RPMI8226 (cell line): Measurements from ENCODE around the gene SNX32.
A peak's percentile ranks its signal among the peaks of the same experiment; 100 is the strongest.

Experiments used
- DNase-seq: peaks from one replicate; pipeline ENCODE4 v3.0.0-alpha.2; 2015

Gene SNX32

DNA sequence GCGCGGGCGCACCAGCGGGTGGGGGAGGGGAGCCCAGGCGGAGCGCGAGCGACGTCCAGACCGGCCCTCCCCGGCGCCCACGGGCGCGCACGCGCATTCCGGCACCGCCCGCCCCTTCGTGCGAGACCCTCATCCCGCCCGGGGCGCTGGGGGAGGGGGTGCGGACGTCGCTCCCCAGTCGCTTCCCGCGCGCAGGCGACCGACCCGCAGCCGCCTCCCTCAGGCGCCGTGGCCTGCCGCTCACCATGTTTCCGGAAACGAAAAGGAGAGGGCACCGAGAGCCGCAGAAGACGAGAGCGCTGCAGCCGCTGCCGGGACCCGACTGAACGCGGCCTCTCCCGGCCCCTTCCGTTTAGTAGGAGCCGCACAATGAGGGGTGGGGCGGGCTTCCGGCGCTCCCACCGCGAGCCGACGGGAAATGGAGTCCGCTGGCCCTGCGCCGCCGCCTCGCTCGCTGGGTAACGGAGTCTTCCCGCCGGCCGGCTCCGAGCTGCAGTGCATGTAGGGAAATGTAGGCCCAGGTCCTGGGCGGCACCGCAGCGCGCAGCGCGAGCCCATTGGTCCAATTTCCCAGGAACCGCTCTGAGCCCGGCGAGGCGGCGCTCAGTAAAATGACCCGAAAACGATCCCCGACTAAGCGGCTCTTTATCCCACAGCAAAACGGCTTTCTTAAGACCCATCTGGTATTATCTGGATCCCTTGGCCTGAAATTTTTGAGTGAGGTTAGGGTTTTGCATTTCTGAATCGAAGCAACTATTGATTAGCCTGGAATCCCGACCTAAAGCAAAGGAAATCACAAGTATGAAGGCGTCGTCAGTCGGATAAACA, 24.3 kb downstream of the SNX32 start, which contains the start of gene CFL1:
TSS of gene CFL1 (minus strand) at position 328 of the 828 bp plus-strand sequence. CDS start at position 247, 81 bp downstream.
- DNase-seq: peak; percentile 99

DNA sequence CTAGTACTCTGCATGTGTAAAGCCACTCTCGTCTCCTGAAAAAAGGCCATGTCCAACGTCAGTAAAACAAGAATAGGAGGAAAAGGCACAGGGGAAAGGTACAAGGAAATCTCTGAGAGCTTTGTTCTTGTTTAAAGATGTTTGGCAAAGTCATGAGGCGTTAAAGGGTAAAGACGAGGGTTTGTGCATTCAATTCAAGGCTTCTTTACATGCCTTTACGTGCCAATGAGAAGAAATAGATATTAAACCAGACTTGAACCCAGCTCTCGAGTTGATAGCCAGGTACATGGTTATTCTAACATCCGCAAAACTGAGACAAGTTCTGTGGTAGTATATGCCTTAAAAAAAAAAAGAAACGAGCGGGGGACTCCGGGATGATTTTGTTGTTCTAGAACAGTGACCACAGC, 24.9 kb downstream of the SNX32 start:
- no peak for DNase-seq

DNA sequence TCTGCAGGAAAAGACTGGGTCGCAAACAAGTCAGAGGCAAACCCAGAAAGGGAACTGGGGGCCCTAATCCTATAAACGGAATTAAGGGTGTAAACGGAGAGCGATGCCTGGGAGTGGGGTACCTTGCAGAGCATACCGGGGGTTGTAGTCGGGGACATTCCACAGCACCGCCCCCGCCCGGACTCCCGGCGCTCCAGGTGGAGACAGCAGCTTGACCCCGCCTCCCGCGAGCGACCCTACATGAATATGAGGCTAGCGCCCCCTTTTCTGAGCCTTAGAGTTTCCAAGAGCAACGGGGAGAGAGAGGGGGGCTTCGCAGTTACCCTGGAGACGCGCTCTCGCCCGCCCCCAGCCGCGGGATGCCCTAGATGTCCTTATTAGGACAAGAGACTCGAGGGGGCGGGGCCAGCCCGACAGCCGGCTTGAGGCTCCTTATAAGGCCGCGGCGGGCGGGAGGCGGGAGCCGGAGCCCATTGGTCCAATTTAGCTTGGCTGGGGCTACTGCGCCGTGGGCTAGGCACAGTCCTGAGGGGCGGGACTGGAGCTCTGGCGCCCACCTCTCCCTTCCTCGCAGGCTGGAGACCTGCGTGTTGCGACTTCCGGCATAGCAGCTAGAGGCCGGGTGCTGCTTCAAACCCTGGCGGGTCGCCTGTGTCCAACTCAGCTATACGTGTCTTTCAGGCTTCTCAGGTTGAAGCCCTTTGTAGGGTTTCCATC, 25.5 kb downstream of the SNX32 start:
- DNase-seq: peak; percentile 100

- no peak for DNase-seq
Observed at GRCh38 chr11:65859812-65860277, 26.1 kb downstream of the SNX32 start.

DNA sequence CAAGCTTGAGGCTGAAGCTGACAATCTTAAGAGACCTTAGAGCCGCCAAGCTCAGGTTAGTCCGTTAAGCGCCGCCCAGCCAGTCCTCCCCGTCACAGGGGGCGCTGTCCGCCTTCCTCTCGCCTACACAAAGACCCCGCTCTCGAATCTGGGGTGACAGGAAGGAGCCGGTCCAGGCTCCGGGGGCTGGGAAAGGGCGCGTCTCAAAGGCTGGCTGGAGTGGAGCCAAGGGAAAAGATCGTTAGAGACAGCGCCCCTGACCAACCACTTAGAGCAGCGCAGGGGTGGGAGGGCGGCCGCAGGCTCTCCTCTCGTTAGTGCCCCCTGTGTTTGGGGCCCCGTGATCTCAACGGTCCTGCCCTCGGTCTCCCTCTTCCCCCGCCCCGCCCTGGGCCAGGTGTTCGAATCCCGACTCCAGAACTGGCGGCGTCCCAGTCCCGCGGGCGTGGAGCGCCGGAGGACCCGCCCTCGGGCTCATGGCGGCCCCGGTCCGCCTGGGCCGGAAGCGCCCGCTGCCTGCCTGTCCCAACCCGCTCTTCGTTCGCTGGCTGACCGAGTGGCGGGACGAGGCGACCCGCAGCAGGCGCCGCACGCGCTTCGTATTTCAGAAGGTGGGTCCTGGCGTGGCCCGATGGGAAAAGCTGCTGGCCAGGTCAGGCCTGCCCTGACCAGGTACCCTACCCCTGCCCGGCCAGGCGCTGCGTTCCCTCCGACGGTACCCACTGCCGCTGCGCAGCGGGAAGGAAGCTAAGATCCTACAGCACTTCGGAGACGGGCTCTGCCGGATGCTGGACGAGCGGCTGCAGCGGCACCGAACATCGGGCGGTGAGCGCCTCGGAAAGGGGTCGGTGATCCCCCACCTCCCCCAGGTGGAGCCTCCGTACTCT, 26.8 kb downstream of the SNX32 start, which contains the start of gene MUS81:
TSS of gene MUS81 (plus strand) at position 156 of the 887 bp plus-strand sequence. CDS start at position 477, 321 bp downstream.
- peak; percentile 100 for DNase-seq

DNA sequence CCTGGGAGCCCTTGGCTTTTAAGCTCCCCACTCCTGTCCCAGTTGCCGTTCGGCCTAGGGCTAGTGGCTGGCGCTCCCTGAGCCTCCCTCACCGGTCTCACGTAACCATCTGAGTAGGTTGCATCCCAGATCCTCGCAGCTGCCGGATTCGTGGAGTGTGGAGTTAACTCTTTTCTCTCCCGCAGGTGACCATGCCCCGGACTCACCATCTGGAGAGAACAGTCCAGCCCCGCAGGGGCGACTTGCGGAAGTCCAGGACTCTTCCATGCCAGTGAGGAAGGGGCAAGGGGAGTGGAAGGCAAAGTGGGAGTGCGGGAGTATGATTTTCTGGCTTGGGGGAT, 27.4 kb downstream of the SNX32 start:
- no peak for DNase-seq

DNA sequence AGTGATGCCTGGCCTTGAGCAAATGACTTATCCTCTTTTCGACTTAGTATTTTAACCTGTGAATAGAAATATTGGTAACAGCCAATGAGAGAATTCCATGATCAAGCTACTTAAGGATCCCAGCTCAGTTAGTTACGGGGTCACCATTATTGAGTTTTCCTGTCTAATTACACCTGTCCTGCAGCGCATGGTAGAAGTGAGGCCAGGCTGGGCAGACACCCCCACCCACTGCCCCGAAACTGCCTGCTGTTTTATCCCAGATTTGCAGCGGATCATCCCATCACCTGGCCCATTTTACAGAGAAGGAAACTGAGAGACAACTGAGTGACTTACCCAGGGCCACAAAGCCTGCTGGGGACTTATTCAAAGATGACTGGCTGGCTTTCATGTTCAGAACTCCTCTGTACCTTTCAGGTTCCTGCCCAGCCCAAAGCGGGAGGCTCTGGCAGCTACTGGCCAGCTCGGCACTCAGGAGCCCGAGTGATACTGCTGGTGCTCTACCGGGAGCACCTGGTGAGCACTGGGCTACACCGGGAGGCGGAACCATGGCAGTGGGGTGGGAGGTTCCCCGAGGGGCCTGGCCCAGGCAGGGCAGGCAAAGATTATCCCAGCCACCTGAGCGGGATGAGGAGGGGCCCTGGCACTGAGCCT, 27.9 kb downstream of the SNX32 start:
- DNase-seq: no peak

GRCh38 chr11:65862191-65862735, 28.5 kb downstream of the SNX32 start:
- no peak for DNase-seq

- no peak for DNase-seq
Observed at GRCh38 chr11:65862941-65863888, 29.5 kb downstream of the SNX32 start.

GRCh38 chr11:65863889-65864705, 30.3 kb downstream of the SNX32 start:
- DNase-seq: no peak

DNA sequence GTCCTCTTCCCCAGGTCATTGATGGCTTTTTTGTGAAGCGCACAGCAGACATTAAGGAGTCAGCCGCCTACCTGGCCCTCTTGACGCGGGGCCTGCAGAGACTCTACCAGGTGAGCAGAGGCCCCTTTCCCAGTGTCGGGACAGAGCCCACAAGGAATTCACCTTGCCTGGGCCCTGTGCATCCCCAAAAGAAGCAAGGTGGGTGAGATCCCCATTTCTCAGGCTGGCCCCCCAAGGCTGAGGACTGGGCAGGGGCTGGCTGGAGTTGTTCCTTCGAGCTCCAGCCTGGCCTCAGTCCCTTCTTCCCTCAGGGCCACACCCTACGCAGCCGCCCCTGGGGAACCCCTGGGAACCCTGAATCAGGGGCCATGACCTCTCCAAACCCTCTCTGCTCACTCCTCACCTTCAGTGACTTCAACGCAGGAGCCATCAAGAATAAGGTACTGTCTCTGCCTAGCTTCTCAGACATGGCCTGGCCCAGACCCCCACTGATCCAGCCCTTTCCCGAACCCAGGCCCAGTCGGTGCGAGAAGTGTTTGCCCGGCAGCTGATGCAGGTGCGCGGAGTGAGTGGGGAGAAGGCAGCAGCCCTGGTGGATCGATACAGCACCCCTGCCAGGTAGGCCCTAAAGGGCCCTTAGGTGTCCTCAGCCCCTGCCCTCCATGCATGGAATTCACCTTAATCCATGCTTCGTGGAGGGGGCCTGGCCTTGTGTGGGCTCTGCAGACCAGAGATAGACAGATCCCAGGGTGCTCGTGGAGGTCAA, 31.1 kb downstream of the SNX32 start:
- DNase-seq: no peak

DNA sequence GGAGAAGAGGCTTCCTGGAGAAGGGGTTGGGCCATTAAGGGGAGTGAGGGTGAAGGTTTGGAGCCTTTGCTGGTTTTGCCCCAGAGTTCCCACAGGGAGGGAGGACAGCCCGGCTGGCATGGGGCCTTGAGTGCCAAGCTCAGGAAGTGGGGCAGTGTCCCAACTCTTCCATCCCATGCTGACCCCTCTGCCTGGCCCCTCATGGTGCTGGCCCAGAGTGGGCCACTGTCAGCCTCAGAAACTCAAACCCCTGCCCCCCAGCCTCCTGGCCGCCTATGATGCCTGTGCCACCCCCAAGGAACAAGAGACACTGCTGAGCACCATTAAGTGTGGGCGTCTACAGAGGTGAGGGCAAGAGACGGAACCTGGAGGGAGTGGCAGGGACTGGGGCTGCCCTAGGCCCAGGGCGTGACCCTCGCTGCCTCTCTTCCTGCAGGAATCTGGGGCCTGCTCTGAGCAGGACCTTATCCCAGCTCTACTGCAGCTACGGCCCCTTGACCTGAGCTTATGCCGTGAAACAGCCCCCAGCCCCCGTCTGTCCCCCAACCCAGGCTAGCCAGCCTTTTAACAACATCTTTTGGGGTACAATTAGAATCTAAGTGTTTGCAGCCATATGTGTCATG, 31.9 kb downstream of the SNX32 start:
- no peak for DNase-seq

DNA sequence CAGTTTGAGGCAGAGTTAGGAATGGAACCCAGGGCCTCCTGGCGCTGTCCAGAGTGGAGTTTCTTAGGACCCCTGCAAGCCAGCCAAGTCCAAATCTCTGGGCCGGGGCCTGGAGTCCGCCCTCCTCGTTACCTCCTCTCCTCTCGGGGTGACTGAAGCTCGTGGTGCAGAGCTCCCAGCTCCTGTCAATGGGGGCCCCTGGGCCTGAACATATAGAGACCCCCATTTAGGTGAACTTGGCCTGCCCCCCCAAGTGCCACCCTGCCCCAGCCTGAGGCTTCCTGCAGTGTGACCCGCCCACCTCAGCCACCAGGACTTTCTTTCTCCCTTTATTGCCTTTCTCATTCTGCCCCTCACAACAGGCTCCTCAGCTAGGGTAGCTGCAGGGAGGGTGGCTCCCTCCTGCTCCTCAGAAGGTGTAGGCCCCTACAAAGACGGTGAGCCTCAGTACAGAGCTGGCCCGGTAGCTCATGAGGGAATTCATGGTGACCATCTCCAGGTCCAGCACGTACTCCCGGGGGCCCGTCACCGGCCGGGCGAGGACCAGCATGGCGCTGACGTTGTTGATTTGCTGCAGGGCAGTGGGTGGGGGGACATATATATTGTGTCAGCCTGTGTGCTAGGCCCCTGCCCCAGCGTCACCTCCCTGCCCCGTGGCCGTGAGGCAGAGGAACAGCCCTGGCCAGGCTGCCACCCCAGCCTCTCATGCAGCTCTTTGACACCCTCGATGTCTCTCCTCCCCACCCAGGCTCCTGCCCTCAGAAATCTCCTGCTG, 32.9 kb downstream of the SNX32 start:
- no peak for DNase-seq

GRCh38 chr11:65867284-65868071, 33.7 kb downstream of the SNX32 start:
- DNase-seq: no peak

GRCh38 chr11:65868076-65868667, 34.4 kb downstream of the SNX32 start:
- no peak for DNase-seq

DNA sequence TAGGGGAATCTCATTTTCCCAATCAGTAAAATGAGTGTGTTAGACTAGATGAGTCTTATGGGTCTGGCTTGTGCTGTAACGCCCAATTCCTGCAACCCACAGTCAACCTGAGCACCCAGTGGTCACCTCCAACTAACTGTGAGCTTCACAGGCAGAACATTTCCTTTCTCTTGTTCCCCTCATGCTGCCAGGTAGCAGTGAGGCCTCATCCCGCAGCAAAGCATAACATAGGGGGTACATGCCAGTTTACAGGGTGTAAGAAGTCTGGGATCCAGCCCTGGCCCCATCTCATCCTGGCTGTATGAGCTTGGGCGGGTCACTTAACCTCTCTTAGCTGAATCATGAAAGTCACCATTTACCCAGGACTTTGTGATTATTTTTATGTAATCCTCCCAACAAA, 35.1 kb downstream of the SNX32 start:
- no peak for DNase-seq
